PC-3 (cell line): ENCODE results near the gene FGGY. TPM values are rescaled to one million over a fixed set of nuclear protein-coding genes. Genes with fewer than 3 reads are reported as not detected.
A peak's percentile ranks its signal among the peaks of the same experiment; 100 is the strongest.

Experiments
- ATAC-seq: fragments of 200-7000 bp; cut with Tn5 transposase; 2 replicates; pipeline ENCODE4 v1.9.1; 2020; ENCODE audit warnings: mild to moderate bottlenecking, moderate library complexity
- BruUV-seq: library from RNA; stranded (reverse); fragments of 400-500 nt; replicated peaks from 2 replicates; lab custom pipeline; 2021; lab: Mats Ljungman, UMichigan
- CTCF ChIA-PET: fragments of 300-600 bp; sonication (Branson Sonifier 250); formaldehyde crosslinking; loops from one replicate; lab custom pipeline; 2022; ENCODE audit warnings: antibody characterized with exemption; lab: Charles Lee
- POLR2A ChIA-PET: fragments of 300-600 bp; sonication (Branson Sonifier 250); formaldehyde crosslinking; loops from one replicate; lab custom pipeline; 2022; ENCODE audit warnings: antibody characterized with exemption; ENCODE audit not compliant: unreplicated experiment; lab: Charles Lee
- DNase-seq: peaks from one replicate; pipeline ENCODE4 v3.0.0-alpha.2; 2015
- H2AFZ ChIP-seq: fragments of 300-600 bp; sonication (generic); 2 replicates; pipeline ENCODE4 v1.6.0; 2016; ENCODE audit warnings: antibody characterized with exemption, low read length
- H3F3A ChIP-seq: fragments of 300-600 bp; sonication (generic); one replicate; pipeline ENCODE4 v1.6.0; 2017; ENCODE audit warnings: antibody characterized with exemption, low read length, control low read depth, mild to moderate bottlenecking; ENCODE audit not compliant: unreplicated experiment
- H3K27ac ChIP-seq: fragments of 300-600 bp; sonication (generic); 2 replicates; pipeline ENCODE4 v1.5.1; 2016; ENCODE audit warnings: mild to moderate bottlenecking, low read length
- H3K27me3 ChIP-seq: fragments of 300-600 bp; sonication (generic); 2 replicates; pipeline ENCODE4 v1.6.1; 2016; ENCODE audit warnings: low read length, mixed read lengths
- H3K36me3 ChIP-seq: fragments of 300-600 bp; sonication (generic); 2 replicates; pipeline ENCODE4 v1.6.1; 2016; ENCODE audit warnings: low read depth, mixed run types, low read length, mixed read lengths
- H3K4me1 ChIP-seq: fragments of 300-600 bp; sonication (generic); 2 replicates; pipeline ENCODE4 v1.5.1; 2016; ENCODE audit warnings: low read length; ENCODE audit not compliant: insufficient read depth
- H3K4me2 ChIP-seq: fragments of 300-600 bp; sonication (generic); 2 replicates; pipeline ENCODE4 v1.6.0; 2016; ENCODE audit warnings: low read length
- H3K4me3 ChIP-seq: fragments of 300-600 bp; sonication (generic); 2 replicates; pipeline ENCODE4 v1.5.1; 2016; ENCODE audit warnings: mild to moderate bottlenecking, low read length, mixed read lengths
- H3K79me2 ChIP-seq: fragments of 300-600 bp; sonication (generic); 2 replicates; pipeline ENCODE4 v1.6.1; 2017; ENCODE audit warnings: low read length, mixed read lengths
- H3K9ac ChIP-seq: fragments of 300-600 bp; sonication (generic); 2 replicates; pipeline ENCODE4 v1.6.0; 2016; ENCODE audit warnings: mild to moderate bottlenecking, low read length
- H3K9me2 ChIP-seq: fragments of 300-600 bp; sonication (generic); replicated peaks from 2 replicates; pipeline ENCODE4 v1.6.1; 2016; ENCODE audit warnings: mixed run types, low read length, mixed read lengths
- H3K9me3 ChIP-seq: fragments of 300-600 bp; sonication (generic); 2 replicates; pipeline ENCODE4 v1.6.1; 2016; ENCODE audit warnings: low read length, mixed read lengths
- H4K20me1 ChIP-seq: fragments of 300-600 bp; sonication (generic); 2 replicates; pipeline ENCODE4 v1.6.1; 2016; ENCODE audit warnings: low read length, mixed read lengths
- EZH2 ChIP-seq: fragments of 300-600 bp; sonication (generic); IDR thresholded peaks from one replicate; pipeline ENCODE4 v1.6.1; 2017; ENCODE audit warnings: antibody characterized with exemption, mild to moderate bottlenecking, low read length; ENCODE audit not compliant: unreplicated experiment
- EZH2phosphoT487 ChIP-seq: fragments of 300-600 bp; sonication (generic); IDR thresholded peaks from 2 replicates; pipeline ENCODE4 v1.6.1; 2018; ENCODE audit warnings: mild to moderate bottlenecking, antibody characterized with exemption, low read length, borderline replicate concordance
- intact Hi-C: fragments of 100-400 bp; cut with micrococcal nuclease; formaldehyde crosslinking; loops from 2 replicates; pipeline ENCODE4 v1.9.0; 2023
- total RNA-seq: library from RNA; depleted of rRNA; stranded (reverse); fragments of >200 nt; gene quantifications from 2 replicates; pipeline ENCODE4 v1.2.3, GENCODE V29; 2014
- TF ChIP-seq, protein P1 (sequence below): fragments of 300-600 bp; sonication (generic); conservative IDR thresholded peaks from 2 replicates; pipeline ENCODE4 v1.5.1; 2017; ENCODE audit warnings: antibody characterized with exemption, low read depth, mild to moderate bottlenecking, low read length

The FGGY gene
- total RNA-seq, 1 experiment from 2014 or later: 7.4 TPM

DNA sequence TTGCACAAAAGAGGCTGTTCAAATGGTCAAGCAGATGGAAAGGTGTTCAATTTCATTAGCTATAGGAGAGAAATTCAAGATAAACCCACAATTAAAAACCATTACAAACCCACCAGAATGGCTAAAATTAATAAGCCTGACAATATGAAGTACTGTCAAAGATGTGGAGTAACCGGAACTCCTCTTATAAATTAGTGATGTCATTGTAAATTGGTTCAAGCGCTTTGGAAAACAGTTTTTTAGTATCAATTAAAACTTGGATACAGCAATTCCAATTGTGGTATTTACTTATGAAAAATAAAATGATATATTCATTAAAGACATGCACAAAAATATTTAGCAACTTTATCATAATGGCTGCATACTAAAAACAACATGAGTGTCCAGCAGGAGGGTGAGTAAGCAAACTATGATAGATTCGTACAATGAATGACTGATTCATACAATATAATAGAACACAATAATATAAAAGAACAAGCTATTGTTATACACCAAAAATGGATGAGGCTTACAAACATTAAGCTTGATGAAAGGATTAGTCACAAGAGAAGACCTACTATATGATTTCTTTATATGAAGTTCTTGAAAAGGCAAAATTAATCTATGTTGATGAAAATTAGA, 38.4 kb upstream of the FGGY start:
- peak; percentile 23 for DNase-seq
- Histone ChIP-seq H3K9me3 (no peaks in the 10 kb centered on the region), H3K27ac (no peak overlapping the region), H3K9me2 (no peaks in the 10 kb centered on the region), H3K4me3 (no peak overlapping the region), H3K4me2 (no peak overlapping the region), H3K79me2 (no peaks in the 10 kb centered on the region), H3F3A (no peaks in the 10 kb centered on the region), H3K27me3 (no peaks in the 10 kb centered on the region), H3K4me1 (no peaks in the 10 kb centered on the region), H3K9ac (no peak overlapping the region), H4K20me1 (no peaks in the 10 kb centered on the region), H3K36me3 (no peaks in the 10 kb centered on the region), H2AFZ (no peak overlapping the region)
- ATAC-seq: peak; percentile 46; the same call in 1 of the 2 replicates
- intact Hi-C loops: no loop called here
- ChIA-PET POLR2A (no interaction called here), CTCF (no interaction called here)
- no TSS peak for BruUV-seq
- TF ChIP-seq EZH2 (no peak), EZH2phosphoT487 (no peak)
- TF ChIP-seq, protein P1, sequence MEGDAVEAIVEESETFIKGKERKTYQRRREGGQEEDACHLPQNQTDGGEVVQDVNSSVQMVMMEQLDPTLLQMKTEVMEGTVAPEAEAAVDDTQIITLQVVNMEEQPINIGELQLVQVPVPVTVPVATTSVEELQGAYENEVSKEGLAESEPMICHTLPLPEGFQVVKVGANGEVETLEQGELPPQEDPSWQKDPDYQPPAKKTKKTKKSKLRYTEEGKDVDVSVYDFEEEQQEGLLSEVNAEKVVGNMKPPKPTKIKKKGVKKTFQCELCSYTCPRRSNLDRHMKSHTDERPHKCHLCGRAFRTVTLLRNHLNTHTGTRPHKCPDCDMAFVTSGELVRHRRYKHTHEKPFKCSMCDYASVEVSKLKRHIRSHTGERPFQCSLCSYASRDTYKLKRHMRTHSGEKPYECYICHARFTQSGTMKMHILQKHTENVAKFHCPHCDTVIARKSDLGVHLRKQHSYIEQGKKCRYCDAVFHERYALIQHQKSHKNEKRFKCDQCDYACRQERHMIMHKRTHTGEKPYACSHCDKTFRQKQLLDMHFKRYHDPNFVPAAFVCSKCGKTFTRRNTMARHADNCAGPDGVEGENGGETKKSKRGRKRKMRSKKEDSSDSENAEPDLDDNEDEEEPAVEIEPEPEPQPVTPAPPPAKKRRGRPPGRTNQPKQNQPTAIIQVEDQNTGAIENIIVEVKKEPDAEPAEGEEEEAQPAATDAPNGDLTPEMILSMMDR: no peak

DNA sequence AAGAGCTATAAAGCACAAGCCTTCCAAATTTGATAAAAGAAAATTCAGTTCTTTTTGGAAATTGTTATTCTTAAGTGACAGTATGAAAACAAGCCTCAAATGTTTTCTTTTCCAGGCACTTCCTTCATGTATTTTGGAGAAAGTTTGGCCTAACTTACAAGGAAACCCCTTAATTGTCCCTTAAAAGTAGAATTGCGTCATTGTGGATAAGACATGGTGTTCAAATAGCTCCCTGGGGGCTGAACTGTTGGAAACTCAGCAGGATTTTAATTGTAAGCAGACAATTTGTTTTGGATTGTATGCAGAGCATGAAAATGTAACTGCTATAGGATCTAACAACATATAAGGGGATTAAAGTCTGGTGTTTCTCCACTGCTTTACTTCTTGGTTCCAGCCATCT, 35.4 kb upstream of the FGGY start:
- no peak for DNase-seq
- Histone ChIP-seq H2AFZ (no peak overlapping the region), H4K20me1 (no peaks in the 10 kb centered on the region), H3K27ac (no peak overlapping the region), H3K4me3 (no peak overlapping the region), H3K9me3 (no peaks in the 10 kb centered on the region), H3K4me1 (no peaks in the 10 kb centered on the region), H3K9me2 (no peaks in the 10 kb centered on the region), H3K36me3 (no peaks in the 10 kb centered on the region), H3K79me2 (no peaks in the 10 kb centered on the region), H3K4me2 (no peak overlapping the region), H3F3A (no peaks in the 10 kb centered on the region), H3K27me3 (no peaks in the 10 kb centered on the region), H3K9ac (no peak overlapping the region)
- intact Hi-C loops: no loop called here
- CTCF ChIA-PET: no interaction called here
- BruUV-seq: no TSS peak
- no peak for ATAC-seq
- TF ChIP-seq EZH2phosphoT487 (no peak), EZH2 (no peak)
- TF ChIP-seq, protein P1: no peak
- POLR2A ChIA-PET: no interaction called here

DNA sequence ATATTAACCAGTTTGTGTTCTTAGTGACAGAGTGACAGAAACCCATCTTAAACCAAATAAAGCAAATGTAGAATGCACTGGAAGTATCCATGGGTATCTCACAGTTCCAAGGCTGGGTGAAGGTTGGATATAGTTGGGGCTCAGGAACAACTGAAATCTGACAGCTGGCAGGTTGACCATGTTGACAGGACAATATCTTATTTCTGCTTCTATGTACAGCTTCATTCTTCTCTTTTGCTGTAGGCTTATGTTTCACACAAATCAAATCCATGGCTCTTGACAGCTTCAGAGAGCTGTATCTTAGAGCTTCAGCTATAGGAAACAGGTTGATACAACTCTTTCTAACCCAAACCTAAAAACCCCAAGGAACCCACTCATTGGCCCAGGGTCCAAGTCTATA, 34.3 kb upstream of the FGGY start:
- no peak for TF ChIP-seq EZH2phosphoT487
- TF ChIP-seq, protein P1: no peak
- TF ChIP-seq EZH2: no peak
- no peaks in the 10 kb centered on the region for H3K79me2 ChIP-seq
- H3F3A ChIP-seq: no peaks in the 10 kb centered on the region
- DNase-seq (no peak), ATAC-seq (no peak)
- ChIA-PET CTCF (no interaction called here), POLR2A (no interaction called here)
- H3K4me3 ChIP-seq: no peak overlapping the region
- no peak overlapping the region for H2AFZ ChIP-seq
- intact Hi-C loops: no loop called here
- H3K9me3 ChIP-seq: no peaks in the 10 kb centered on the region
- no peaks in the 10 kb centered on the region for H3K9me2 ChIP-seq
- no peak overlapping the region for H3K4me2 ChIP-seq
- H3K27me3 ChIP-seq: no peaks in the 10 kb centered on the region
- no peak overlapping the region for H3K27ac ChIP-seq
- H3K4me1 ChIP-seq: no peaks in the 10 kb centered on the region
- H4K20me1 ChIP-seq: no peaks in the 10 kb centered on the region
- H3K9ac ChIP-seq: no peak overlapping the region
- BruUV-seq: no TSS peak
- no peaks in the 10 kb centered on the region for H3K36me3 ChIP-seq
